GM23248 (cell line): ENCODE measurements around the gene TIMM21. TPM values are rescaled to one million over a fixed set of nuclear protein-coding genes. Genes with fewer than 3 reads are reported as not detected.

Experiments used
- DNase-seq: peaks from one replicate; pipeline ENCODE4 v3.0.0-alpha.2; 2015
- H2AFZ ChIP-seq: fragments of 200-600 bp; sonication (generic); 2 replicates; pipeline ENCODE4 v1.6.1; 2016; ENCODE audit warnings: antibody characterized with exemption
- H3F3A ChIP-seq: fragments of 200-600 bp; sonication (generic); 2 replicates; pipeline ENCODE4 v1.6.1; 2016; ENCODE audit warnings: mild to moderate bottlenecking, antibody characterized with exemption, mixed run types; ENCODE audit not compliant: insufficient read depth
- H3K27ac ChIP-seq: fragments of 200-600 bp; sonication (generic); 2 replicates; pipeline ENCODE4 v1.5.1; 2016; ENCODE audit warnings: mild to moderate bottlenecking
- H3K27me3 ChIP-seq: fragments of 200-600 bp; sonication (generic); replicated peaks from 2 replicates; pipeline ENCODE4 v1.6.1; 2016; ENCODE audit warnings: mild to moderate bottlenecking; ENCODE audit not compliant: insufficient read depth
- H3K36me3 ChIP-seq: fragments of 200-600 bp; sonication (generic); 2 replicates; pipeline ENCODE4 v1.6.1; 2016; ENCODE audit warnings: low read depth, mild to moderate bottlenecking
- H3K4me1 ChIP-seq: fragments of 200-600 bp; sonication (generic); 2 replicates; pipeline ENCODE4 v1.6.1; 2016; ENCODE audit warnings: mild to moderate bottlenecking; ENCODE audit not compliant: insufficient read depth
- H3K4me2 ChIP-seq: fragments of 200-600 bp; sonication (generic); one replicate; pipeline ENCODE4 v1.6.1; 2016; ENCODE audit warnings: mild to moderate bottlenecking; ENCODE audit not compliant: unreplicated experiment
- H3K4me3 ChIP-seq: fragments of 200-600 bp; sonication (generic); 2 replicates; pipeline ENCODE4 v1.5.1; 2016; ENCODE audit warnings: mild to moderate bottlenecking
- H3K79me2 ChIP-seq: fragments of 200-600 bp; sonication (generic); 2 replicates; pipeline ENCODE4 v1.6.1; 2016; ENCODE audit warnings: mild to moderate bottlenecking; ENCODE audit not compliant: insufficient read depth
- H3K9ac ChIP-seq: fragments of 200-600 bp; sonication (generic); 2 replicates; pipeline ENCODE4 v1.6.1; 2016; ENCODE audit warnings: mild to moderate bottlenecking
- H3K9me2 ChIP-seq: fragments of 200-600 bp; sonication (generic); 2 replicates; pipeline ENCODE4 v1.6.1; 2016; ENCODE audit warnings: mixed run types, mild to moderate bottlenecking, moderate library complexity; ENCODE audit not compliant: insufficient read depth
- H3K9me3 ChIP-seq: fragments of 200-600 bp; sonication (generic); one replicate; pipeline ENCODE4 v1.6.1; 2017; ENCODE audit warnings: low read depth
- H4K20me1 ChIP-seq: fragments of 200-600 bp; sonication (generic); 2 replicates; pipeline ENCODE4 v1.6.0; 2016; ENCODE audit not compliant: insufficient read depth
- EZH2 ChIP-seq: fragments of 200-600 bp; sonication (generic); IDR thresholded peaks from 2 replicates; pipeline ENCODE4 v1.6.1; 2018; ENCODE audit warnings: antibody characterized with exemption, mild to moderate bottlenecking; ENCODE audit not compliant: insufficient read depth, poor library complexity, severe bottlenecking
- EZH2phosphoT487 ChIP-seq: fragments of 200-600 bp; sonication (generic); IDR thresholded peaks from 2 replicates; pipeline ENCODE4 v1.6.1; 2018; ENCODE audit warnings: antibody characterized with exemption, moderate library complexity, mild to moderate bottlenecking, low read depth; ENCODE audit not compliant: insufficient read depth
- WGBS, 2 experiments: methylation state at CpG; one replicate each; pipeline ENCODE4 v1.1.6; 2015 to 2017; ENCODE audit warnings: low lambda C conversion rate in 2 of 2, low coverage in 1 of 2; ENCODE audit errors: missing lambda C conversion rate in 2 of 2; 5-methylcytosine and 5-hydroxymethylcytosine counted together
- in situ Hi-C: fragments of 300-500 bp; cut with MboI; formaldehyde crosslinking; loops from 2 replicates; pipeline ENCODE4 v1.15.0; 2020
- polyA plus RNA-seq: library from polyadenylated mRNA; unstranded; fragments of >200 nt; fragmentation: Nextera tagmentation; extraction: Ambion mirVana; gene quantifications from 2 replicates; pipeline ENCODE4 v1.2.1, GENCODE V29; 2016
- total RNA-seq: library from RNA; depleted of rRNA; stranded (reverse); fragments of >200 nt; shearing (Covaris generic); gene quantifications from 2 replicates; pipeline ENCODE4 v1.2.3, GENCODE V29; 2014

The TIMM21 gene
- total and polyA plus RNA-seq, 2 experiments from 2014 or later: 32.1 to 88.0 TPM

- Histone ChIP-seq H3K27ac (no peak overlapping the region), H3K4me3 (no peak overlapping the region), H3K4me1 (no peaks in the 10 kb centered on the region), H3K79me2 (no peaks in the 10 kb centered on the region), H3K36me3 (no peaks in the 10 kb centered on the region), H3K9me2 (no peaks in the 10 kb centered on the region), H3K9ac (no peak overlapping the region), H4K20me1 (no peaks in the 10 kb centered on the region), H3K4me2 (no peak overlapping the region), H2AFZ (no peak overlapping the region), H3F3A (no peaks in the 10 kb centered on the region), H3K27me3 (peaks cover 16% of the 10 kb centered on the region; the same call in 1 of the 2 replicates), H3K9me3 (no peaks in the 10 kb centered on the region)
- in situ Hi-C loops: no loop called here
- whole genome bisulfite sequencing, 2 experiments: 58 to 59% methylated on average over 3 of the region's 3 CpGs
- no peak for TF ChIP-seq EZH2phosphoT487
- no peak for TF ChIP-seq EZH2
- no peak for DNase-seq
Observed at GRCh38 chr18:74131124-74131523, 17.2 kb upstream of the TIMM21 start.

GRCh38 chr18:74132201-74132600 is 16.1 kb upstream of the TIMM21 start:
- Histone ChIP-seq H3K36me3 (no peaks in the 10 kb centered on the region), H4K20me1 (no peaks in the 10 kb centered on the region), H3K27me3 (peaks cover 9% of the 10 kb centered on the region; the same call in 1 of the 2 replicates), H3K4me3 (no peak overlapping the region), H3F3A (no peaks in the 10 kb centered on the region), H3K9me3 (no peaks in the 10 kb centered on the region), H3K4me2 (no peak overlapping the region), H3K9me2 (no peaks in the 10 kb centered on the region), H3K9ac (no peak overlapping the region), H3K79me2 (no peaks in the 10 kb centered on the region), H2AFZ (no peak overlapping the region), H3K4me1 (no peaks in the 10 kb centered on the region), H3K27ac (no peak overlapping the region)
- in situ Hi-C loops: no loop called here
- TF ChIP-seq EZH2 (no peak), EZH2phosphoT487 (no peak)
- 85% methylated on average over 3 of the region's 3 CpGs for WGBS, 2 experiments
- no peak for DNase-seq

DNA sequence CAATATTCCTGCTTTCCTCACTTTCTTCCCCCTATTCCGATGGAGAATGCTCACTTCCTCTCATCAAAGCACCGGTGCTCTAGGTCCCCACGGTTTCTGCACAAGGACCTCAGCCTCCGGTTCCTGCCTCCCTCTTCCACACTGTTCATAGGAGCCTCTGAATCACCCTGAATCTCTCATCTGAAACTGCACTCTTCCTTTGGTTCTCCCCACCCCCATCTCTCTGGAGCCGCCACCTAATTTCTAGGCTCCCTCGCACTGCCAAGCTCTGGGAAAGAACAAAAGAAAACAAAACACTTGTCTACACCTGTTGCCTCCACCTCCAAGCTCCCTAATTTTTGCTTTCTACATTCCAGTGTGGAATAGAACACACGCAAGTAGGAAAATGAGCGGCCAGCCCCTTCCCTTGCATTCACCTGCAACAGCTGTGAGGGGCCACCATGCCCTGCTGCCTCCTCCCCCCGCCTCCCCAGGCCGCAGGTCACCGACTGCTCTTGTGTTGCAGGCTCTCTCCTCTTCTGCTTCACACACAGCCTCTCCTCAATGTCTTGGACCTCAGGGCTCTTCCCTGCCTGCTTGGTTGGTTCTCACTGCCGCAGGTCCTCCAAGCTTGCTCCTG is 10.3 kb upstream of the TIMM21 start:
- no peak overlapping the region for H3K9ac ChIP-seq
- TF ChIP-seq EZH2 (no peak), EZH2phosphoT487 (no peak)
- peaks cover 13% of the 10 kb centered on the region for H3K4me1 ChIP-seq
- H3K4me3 ChIP-seq: no peak overlapping the region
- H3K27me3 ChIP-seq: no peaks in the 10 kb centered on the region
- DNase-seq: no peak
- no peaks in the 10 kb centered on the region for H3K9me3 ChIP-seq
- no peak overlapping the region for H2AFZ ChIP-seq
- 86 to 90% methylated on average over 12 of the region's 12 CpGs for WGBS, 2 experiments
- H3K4me2 ChIP-seq: no peak overlapping the region
- no peak overlapping the region for H3K27ac ChIP-seq
- no peaks in the 10 kb centered on the region for H3K9me2 ChIP-seq
- no peaks in the 10 kb centered on the region for H4K20me1 ChIP-seq
- H3F3A ChIP-seq: no peaks in the 10 kb centered on the region
- no peaks in the 10 kb centered on the region for H3K79me2 ChIP-seq
- H3K36me3 ChIP-seq: no peaks in the 10 kb centered on the region
- in situ Hi-C loops: no loop called here

DNA sequence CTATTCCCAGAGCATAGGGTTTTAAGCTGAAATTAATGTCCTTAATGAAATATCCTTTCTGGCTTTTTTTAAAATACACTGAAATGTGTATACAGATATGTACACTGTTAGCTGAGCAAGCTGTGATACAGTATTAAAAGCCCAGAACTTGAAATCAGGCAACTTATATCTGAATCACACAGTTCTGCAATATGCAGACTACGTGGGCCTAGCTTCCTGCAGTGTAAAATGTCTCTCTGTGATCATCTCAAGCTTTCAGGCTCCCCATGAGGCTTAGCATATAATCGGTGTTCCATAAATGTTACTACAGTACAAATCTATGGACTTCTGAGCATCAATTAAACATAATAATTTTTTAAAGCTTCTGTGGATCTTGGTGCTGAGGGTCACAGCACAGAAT is 8.9 kb upstream of the TIMM21 start:
- Histone ChIP-seq H3K4me2 (peak overlapping the region; percentile 54), H3K27ac (peak overlapping the region; percentile 45; the same call in 1 of the 2 replicates)

GRCh38 chr18:74139888-74140287 is 8.4 kb upstream of the TIMM21 start:
- peak overlapping the region; percentile 45 for H3K27ac ChIP-seq
- DNase-seq: peak; percentile 82
- H3K36me3 ChIP-seq: no peaks in the 10 kb centered on the region
- H4K20me1 ChIP-seq: no peaks in the 10 kb centered on the region
- H3K4me2 ChIP-seq: peak overlapping the region; percentile 54
- in situ Hi-C loops: no loop called here
- 22 to 26% methylated on average over 3 of the region's 3 CpGs for WGBS, 2 experiments
- TF ChIP-seq EZH2phosphoT487 (no peak), EZH2 (no peak)
- peaks cover 13% of the 10 kb centered on the region for H3K4me1 ChIP-seq
- H3K79me2 ChIP-seq: no peaks in the 10 kb centered on the region
- no peaks in the 10 kb centered on the region for H3F3A ChIP-seq
- peak overlapping the region; percentile 9; the same call in 1 of the 2 replicates for H3K4me3 ChIP-seq
- no peaks in the 10 kb centered on the region for H3K9me2 ChIP-seq
- H2AFZ ChIP-seq: peak overlapping the region; percentile 41
- H3K9me3 ChIP-seq: no peaks in the 10 kb centered on the region
- no peak overlapping the region for H3K9ac ChIP-seq
- no peaks in the 10 kb centered on the region for H3K27me3 ChIP-seq

More for the DNA sequence above, 8.9 kb upstream of the TIMM21 start:
- no peaks in the 10 kb centered on the region for H3K79me2 ChIP-seq
- 0 out of 2 replicates have a peak overlapping the region, but pooled peaks have one; percentile 9 for H3K4me3 ChIP-seq
- TF ChIP-seq EZH2 (no peak), EZH2phosphoT487 (no peak)
- no peak overlapping the region for H3K9ac ChIP-seq
- no peaks in the 10 kb centered on the region for H3F3A ChIP-seq
- H3K36me3 ChIP-seq: no peaks in the 10 kb centered on the region
- in situ Hi-C loops: no loop called here
- H3K4me1 ChIP-seq: peaks cover 13% of the 10 kb centered on the region
- 85 to 86% methylated on average over 2 of the region's 2 CpGs for WGBS, 2 experiments
- DNase-seq: peak; percentile 35
- no peaks in the 10 kb centered on the region for H3K9me3 ChIP-seq
- peak overlapping the region; percentile 41 for H2AFZ ChIP-seq
- no peaks in the 10 kb centered on the region for H3K9me2 ChIP-seq
- H3K27me3 ChIP-seq: no peaks in the 10 kb centered on the region
- H4K20me1 ChIP-seq: no peaks in the 10 kb centered on the region
